Loucy (cell line): ENCODE data around the gene EPHA8.

Experiments used
- H2AFZ ChIP-seq: fragments of 200-600 bp; sonication (generic); 2 replicates; pipeline ENCODE4 v1.6.0; 2016; ENCODE audit warnings: antibody characterized with exemption, mild to moderate bottlenecking, low read length, moderate library complexity
- H3F3A ChIP-seq: fragments of 200-600 bp; 2 replicates; pipeline ENCODE4 v1.6.0; 2016; ENCODE audit warnings: antibody characterized with exemption, low read depth, mild to moderate bottlenecking
- H3K27me3 ChIP-seq: fragments of 200-600 bp; sonication (generic); 2 replicates; pipeline ENCODE4 v1.6.1; 2014; ENCODE audit warnings: low read length, mild to moderate bottlenecking; ENCODE audit not compliant: insufficient read depth, poor library complexity, severe bottlenecking
- H3K36me3 ChIP-seq: fragments of 200-600 bp; sonication (generic); 2 replicates; pipeline ENCODE4 v1.6.1; 2016; ENCODE audit warnings: low read length; ENCODE audit not compliant: insufficient read depth
- H3K4me1 ChIP-seq: fragments of 200-600 bp; sonication (generic); 2 replicates; pipeline ENCODE4 v1.5.1; 2014; ENCODE audit warnings: low read length, mild to moderate bottlenecking; ENCODE audit not compliant: insufficient read depth, poor library complexity, severe bottlenecking
- H3K4me2 ChIP-seq: fragments of 200-600 bp; sonication (generic); 2 replicates; pipeline ENCODE4 v1.6.0; 2014; ENCODE audit warnings: antibody characterized with exemption, low read length, low read depth, mild to moderate bottlenecking; ENCODE audit not compliant: poor library complexity, severe bottlenecking
- H3K4me3 ChIP-seq: fragments of 200-600 bp; sonication (generic); 2 replicates; pipeline ENCODE4 v1.5.1; 2014; ENCODE audit warnings: low read length, mild to moderate bottlenecking, mixed read lengths; ENCODE audit not compliant: poor library complexity, severe bottlenecking
- H3K79me2 ChIP-seq: fragments of 200-600 bp; sonication (generic); 2 replicates; pipeline ENCODE4 v1.6.1; 2014; ENCODE audit warnings: low read length; ENCODE audit not compliant: insufficient read depth
- H3K9ac ChIP-seq: fragments of 200-600 bp; sonication (generic); 2 replicates; pipeline ENCODE4 v1.6.0; 2014; ENCODE audit warnings: mild to moderate bottlenecking, low read depth, low read length, moderate library complexity; ENCODE audit not compliant: poor library complexity, severe bottlenecking
- H3K9me2 ChIP-seq: fragments of 200-600 bp; sonication (generic); replicated peaks from 2 replicates; pipeline ENCODE4 v1.6.1; 2016; ENCODE audit warnings: low read depth, low read length, mixed read lengths
- H3K9me3 ChIP-seq: fragments of 200-600 bp; sonication (generic); 2 replicates; pipeline ENCODE4 v1.6.1; 2014; ENCODE audit warnings: mild to moderate bottlenecking, antibody characterized with exemption, low read length, low read depth; ENCODE audit not compliant: insufficient read depth
- H4K20me1 ChIP-seq: fragments of 200-600 bp; sonication (generic); 2 replicates; pipeline ENCODE4 v1.6.0; 2014; ENCODE audit warnings: antibody characterized with exemption, low read length, mild to moderate bottlenecking; ENCODE audit not compliant: insufficient read depth, poor library complexity, severe bottlenecking
- CTCF ChIP-seq: fragments of 200-600 bp; sonication (generic); conservative IDR thresholded peaks from 2 replicates; pipeline ENCODE4 v1.5.1; 2014; ENCODE audit warnings: mild to moderate bottlenecking, antibody characterized with exemption, low read length
- EZH2phosphoT487 ChIP-seq: fragments of 200-600 bp; IDR thresholded peaks from 2 replicates; pipeline ENCODE4 v1.6.1; 2018; ENCODE audit warnings: antibody characterized with exemption, mild to moderate bottlenecking, moderate library complexity, borderline replicate concordance

The EPHA8 gene

GRCh38 chr1:22533244-22533895 is 29.9 kb upstream of the EPHA8 start:
- Histone ChIP-seq H3K9me2 (no peaks in the 10 kb centered on the region), H2AFZ (no peak overlapping the region), H3K79me2 (no peaks in the 10 kb centered on the region), H3K9ac (no peak overlapping the region), H3K9me3 (no peaks in the 10 kb centered on the region), H3F3A (no peaks in the 10 kb centered on the region), H4K20me1 (no peaks in the 10 kb centered on the region), H3K4me1 (no peaks in the 10 kb centered on the region), H3K27me3 (no peaks in the 10 kb centered on the region), H3K4me3 (no peak overlapping the region), H3K4me2 (no peak overlapping the region), H3K36me3 (no peaks in the 10 kb centered on the region)
- no peak for TF ChIP-seq CTCF

- Histone ChIP-seq H3K9me3 (no peaks in the 10 kb centered on the region), H3K27me3 (no peaks in the 10 kb centered on the region), H3K4me1 (peaks cover 13% of the 10 kb centered on the region), H3K4me3 (no peak overlapping the region), H3K36me3 (no peaks in the 10 kb centered on the region), H4K20me1 (no peaks in the 10 kb centered on the region), H3K4me2 (no peak overlapping the region), H3K9ac (no peak overlapping the region), H3K9me2 (no peaks in the 10 kb centered on the region), H2AFZ (no peak overlapping the region), H3F3A (no peaks in the 10 kb centered on the region), H3K79me2 (no peaks in the 10 kb centered on the region)
- TF ChIP-seq CTCF (no peak), EZH2phosphoT487 (no peak)
These were observed 28.3 kb upstream of the EPHA8 start for GRCh38 chr1:22534951-22535350.

GRCh38 chr1:22535399-22535798 is 27.9 kb upstream of the EPHA8 start:
- Histone ChIP-seq H4K20me1 (no peaks in the 10 kb centered on the region), H3K4me3 (no peak overlapping the region), H3K9me3 (no peaks in the 10 kb centered on the region), H3K4me2 (no peak overlapping the region), H3K79me2 (no peaks in the 10 kb centered on the region), H3K36me3 (no peaks in the 10 kb centered on the region), H3K27me3 (no peaks in the 10 kb centered on the region), H3F3A (no peaks in the 10 kb centered on the region), H3K9me2 (no peaks in the 10 kb centered on the region), H3K4me1 (peaks cover 17% of the 10 kb centered on the region), H2AFZ (no peak overlapping the region), H3K9ac (no peak overlapping the region)
- TF ChIP-seq EZH2phosphoT487 (no peak), CTCF (no peak)
